ENCODE results near the gene SAMD8. TPM values are rescaled to one million over a fixed set of nuclear protein-coding genes. Genes with fewer than 3 reads are reported as not detected.

Gene SAMD8
- total RNA-seq, 1 experiment from 2014 or later = 8.0 TPM

DNA sequence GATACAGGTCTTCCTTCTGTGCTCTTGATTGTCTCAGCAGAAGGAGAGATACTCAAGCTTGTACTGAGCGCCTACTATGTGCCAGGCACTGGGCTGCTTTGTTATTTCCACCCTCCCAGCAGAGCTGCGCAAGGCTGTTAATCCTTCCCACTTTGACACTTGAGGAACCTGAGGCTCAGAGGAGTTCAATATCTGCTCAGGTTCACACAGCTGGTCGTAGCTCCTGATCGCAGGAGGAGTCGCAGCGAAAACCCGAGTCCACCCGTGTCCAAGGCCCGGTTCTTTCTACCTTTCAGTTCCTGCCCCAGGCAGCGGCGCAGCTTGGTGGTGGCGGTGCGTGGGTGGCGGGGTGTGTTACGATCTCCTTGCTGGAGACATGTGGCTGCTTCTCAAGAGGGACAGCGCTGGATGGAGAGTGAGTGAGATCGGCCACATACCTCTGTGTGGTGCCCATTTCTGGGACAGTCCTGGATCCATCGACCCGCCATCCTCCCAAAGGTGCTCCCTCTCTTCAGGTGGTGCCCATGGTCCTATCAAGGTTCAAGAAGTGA lies 26.5 kb upstream of the SAMD8 start:
- DNase-seq (ENCODE audit: low spot score) = no peak

DNA sequence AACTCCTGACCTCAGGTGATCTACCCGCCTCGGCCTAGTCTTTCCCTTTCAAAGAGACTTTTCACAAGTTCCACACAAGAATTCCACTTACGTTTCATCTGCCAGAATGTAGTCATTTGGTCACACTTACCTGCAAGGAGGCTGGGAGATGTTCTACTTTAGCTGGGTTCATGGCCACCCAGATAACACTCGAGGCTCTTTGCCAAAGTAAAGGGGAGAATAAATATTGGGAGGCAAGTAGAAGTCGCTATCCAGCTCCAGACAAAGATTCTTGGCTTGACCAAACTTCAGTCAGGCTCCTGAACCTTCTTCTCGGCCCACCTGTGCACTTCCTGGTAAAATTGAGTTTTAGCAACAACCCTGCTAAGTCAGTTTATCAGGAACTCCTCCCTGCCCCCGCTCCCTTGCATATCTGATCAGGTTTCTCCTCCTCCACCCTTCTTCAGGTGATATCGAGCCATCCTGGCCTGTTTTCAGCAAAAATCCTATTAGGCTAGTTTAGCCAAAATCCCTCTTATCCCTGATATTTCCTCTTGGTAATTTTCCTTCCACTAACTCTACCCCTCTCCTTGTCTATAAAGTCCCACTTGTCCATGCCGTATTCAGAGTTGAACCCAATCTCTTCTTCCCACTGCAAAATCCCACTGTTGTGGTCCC lies 25.1 kb upstream of the SAMD8 start:
- no peak for DNase-seq (ENCODE audit: low spot score)

DNA sequence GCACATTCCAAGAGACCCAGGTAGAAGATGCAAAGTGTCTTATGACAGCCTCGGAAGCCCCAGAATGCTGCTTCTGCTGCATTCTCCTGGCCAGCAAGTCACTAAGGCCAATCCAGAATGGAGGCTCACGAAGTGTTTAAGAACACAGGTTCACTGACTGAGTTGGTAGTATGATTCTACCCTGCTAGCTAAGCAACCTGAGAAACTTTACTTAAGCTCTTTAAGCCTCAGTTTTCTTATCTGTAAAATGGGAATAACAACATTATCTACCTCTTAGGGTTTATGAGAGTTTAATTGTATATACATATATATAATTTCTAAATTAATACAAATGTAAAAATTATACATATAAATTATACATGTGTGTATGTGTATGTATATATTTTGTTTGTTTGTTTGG lies 22.8 kb upstream of the SAMD8 start:
- no peak for DNase-seq (ENCODE audit: low spot score)

DNA sequence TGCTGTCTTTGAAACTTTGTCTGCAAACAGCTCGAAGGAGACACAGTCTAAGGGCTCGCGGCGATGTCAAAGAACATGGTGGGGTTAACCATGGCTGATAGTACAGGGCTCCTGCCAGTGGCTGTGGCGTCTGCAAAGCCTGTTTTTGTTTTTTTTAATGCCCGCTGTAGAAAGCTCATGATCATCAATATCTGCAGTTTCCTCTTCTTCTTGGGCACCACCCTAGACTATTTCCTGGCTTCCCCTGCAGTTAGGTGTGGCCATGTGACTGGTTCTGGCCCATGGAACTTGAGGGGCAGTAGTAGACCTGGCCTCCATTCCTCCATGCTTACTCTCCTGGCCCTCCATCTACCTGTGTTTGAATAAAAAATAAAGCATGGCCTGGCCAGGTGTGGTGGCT lies 21.8 kb upstream of the SAMD8 start:
- DNase-seq (ENCODE audit: low spot score) = no peak

DNA sequence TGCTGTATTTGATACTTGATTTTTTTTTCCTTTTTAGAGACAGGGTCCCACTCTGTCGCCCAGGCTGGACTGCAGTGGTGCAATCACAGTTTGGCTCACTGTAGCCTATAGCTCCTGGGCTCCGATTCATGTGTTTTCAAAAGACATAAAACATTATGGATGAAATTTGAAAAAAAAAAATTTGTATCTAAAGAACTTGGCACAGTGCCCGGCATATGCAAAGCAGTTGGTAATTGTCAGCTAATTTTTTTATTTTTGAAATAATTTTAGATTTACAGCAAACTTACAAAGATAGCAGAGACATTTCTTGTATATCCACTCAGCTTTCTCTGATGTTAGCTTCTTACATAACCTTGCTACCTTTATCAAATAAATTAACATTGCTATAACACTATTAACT lies 20.3 kb upstream of the SAMD8 start:
- DNase-seq (ENCODE audit: low spot score) = no peak

DNA sequence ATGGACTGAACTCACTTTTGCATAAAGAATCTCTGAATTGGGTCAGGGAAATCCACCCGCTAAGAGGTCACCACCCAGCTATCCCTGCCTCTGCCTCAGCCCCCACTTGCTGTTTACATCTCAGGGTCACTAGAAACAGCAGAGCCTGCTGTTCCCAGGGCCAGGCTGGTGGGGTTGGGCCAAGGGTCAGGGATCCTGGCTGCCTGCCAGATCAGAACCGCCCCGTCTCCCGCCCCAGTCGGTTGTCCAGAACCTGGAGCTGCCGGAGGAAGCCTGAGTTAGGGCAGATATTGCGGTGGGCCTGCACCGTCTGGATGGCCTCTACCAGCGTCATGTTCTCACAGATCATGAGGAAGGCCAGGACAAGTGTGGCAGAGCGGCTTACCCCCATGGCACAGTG lies 17.0 kb upstream of the SAMD8 start:
- no peak for DNase-seq (ENCODE audit: low spot score)

DNA sequence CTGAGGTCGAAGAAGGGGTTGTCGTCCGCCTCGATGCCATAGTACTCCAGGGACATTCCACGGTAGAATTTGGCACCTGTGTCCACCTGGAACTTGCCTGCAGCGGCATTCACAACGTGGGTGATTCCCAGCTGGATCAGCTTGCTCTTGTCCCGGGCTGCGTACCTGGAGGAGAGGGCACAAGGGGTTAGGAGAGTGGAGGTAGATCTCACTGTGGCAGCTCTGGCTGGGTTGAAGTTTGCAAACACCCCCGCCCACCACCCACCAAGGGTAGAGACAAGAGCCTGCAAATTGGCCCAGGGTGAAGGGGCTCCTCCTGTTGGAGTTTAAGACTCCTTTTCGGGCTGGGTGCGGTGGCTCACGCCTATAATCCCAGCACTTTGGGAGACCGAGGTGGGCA lies 15.8 kb upstream of the SAMD8 start:
- no peak for DNase-seq (ENCODE audit: low spot score)

DNA sequence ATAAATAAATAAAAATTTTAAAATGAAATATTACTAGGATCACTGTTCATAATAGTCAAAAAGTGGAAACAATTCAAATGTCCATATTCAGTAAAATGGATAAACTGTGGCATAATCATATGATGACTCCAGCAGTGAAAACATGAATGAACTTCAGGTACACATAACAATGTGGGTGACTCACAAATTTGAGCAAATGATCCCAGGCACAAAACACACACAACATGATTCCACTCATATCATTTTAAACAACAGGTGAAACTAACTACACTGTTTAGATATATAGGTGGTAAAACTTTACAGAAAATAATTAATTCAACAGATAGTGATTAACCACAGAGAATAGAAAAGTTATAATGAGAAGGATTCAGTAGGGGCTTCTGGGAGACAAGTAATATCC lies 14.7 kb upstream of the SAMD8 start:
- no peak for DNase-seq (ENCODE audit: low spot score)

DNA sequence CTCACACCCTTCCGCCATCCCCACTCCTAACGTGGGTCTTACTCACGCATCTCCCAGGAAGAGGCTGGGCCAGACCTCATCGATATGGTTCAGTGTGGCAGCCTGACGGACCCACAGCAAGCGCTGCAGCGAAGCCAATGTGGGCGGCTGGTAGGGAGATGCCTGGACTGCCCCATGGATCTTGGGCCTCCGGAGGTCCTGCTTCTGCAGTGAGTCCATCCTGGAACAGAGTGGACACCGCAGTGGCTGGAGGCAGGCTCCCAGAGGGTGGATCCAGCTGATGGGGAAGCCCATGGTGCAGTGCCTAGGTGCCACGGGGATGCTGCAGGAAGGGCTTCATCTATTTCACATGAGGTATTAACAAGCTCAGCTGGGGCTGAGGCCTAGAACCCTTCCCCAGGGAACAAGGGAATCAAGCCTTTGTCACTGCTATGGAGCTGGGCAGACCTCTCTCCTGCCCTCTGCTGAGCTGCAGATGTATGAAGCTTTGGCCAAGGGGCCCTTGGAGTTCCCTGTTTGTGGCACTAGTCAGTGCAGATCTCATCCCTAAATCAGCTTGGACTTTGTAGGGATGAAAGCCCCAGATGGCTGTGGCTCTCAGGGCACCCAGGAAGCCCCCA lies 13.7 kb upstream of the SAMD8 start:
- DNase-seq (ENCODE audit: low spot score) = peak; percentile 19

DNA sequence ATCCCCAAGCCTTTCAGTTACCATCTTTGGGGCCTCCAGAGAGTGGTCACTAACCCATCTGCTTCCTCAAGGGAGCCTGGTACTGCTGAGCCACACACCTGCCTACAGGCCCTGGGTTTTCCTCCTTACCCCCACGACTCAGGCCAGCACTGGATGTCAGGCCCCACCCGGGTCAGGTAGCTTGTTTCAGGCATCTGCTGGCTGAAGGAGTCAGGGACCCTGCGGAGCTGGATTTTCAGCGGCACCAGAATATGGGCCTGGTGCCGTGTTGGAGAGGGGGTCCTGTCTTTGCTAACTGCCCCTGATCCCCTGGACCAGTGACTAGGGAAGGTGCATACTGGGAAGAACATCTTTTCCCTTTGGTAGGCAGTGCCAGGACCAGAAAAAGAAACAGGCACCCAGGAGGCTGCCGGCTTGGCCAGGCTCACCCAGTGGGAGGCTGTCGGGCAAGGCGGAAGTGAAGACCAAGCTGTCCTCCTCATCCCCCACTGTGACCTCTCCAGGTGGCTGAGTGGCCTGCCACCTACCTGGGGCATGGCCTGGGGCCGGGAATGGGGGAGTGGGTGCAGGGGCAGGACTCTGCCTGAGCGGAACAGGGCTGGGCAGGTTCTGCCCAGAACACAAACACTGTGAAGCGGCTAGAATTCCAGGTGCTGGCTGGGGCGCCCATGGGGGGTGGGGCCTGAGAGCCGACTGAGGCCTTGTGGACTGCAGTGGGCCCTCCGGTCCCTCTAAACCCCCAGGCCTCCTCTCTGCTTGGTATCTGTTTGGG lies 12.4 kb upstream of the SAMD8 start:
- no peak for DNase-seq (ENCODE audit: low spot score)

DNA sequence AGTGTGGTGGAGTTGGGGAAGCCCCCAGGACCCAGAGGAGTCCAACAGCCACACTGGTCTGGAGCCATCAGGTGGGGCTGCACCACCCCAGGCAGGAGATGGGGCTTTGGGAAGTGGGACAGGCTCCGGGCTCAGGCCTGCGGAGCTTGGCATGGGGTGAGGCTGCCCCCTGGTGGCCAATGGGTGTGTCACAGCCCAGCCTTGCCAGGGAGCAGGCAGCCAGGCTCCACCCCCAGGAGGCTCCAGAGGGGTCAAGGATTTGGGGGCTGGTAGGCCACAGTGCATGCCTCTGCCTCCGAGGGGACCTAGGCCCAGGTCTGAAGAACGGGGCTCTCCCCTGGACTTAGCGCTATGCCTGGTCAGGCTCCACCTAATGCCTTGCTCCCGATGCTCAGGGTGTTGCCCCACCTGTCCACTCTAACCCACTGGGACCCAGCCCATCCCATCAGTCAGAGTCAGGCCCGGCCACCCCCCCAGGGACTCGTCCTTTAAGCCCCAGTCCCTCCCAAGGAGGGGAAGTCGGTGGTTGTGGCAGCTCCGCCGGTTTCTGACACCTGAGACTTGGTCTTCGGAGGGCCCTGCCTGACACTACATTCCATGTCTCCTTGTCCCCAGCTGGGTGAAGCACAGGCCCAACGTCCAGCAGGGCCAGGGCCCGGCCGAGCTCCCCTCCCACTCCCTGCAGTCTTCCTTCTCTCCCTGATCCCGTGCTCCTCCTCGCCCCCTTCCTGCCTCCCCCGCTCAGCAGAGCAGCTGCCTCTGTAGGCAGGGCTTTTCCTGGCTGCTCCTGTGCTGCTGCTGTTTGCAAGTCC lies 11.3 kb upstream of the SAMD8 start:
- peak; percentile 71 for DNase-seq (ENCODE audit: low spot score)

DNA sequence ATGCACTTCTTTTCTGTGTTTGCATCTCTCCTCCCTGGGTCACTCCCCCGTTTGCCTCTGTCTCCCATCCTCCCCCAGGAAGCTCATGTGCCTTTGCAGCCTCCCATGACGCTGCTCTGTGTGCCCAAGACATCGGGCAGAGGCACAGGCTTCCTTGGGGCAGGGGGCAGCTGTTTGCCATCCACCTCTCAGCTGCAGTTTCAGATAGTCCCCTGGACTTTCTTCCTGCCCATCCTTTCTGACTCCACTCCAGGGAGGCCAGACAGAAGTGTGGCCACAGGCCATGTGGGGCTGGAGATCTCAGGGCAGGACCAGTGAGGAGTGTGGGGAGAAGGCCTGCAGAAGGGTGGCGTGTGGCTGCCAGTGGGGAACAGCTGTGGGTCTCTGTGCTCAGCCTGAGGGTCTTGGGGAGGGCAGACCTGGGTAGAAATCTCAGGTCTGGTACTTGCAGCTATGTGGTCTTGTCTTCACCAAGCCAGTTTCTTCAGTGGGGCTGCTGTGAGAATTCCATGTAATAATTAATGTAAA lies 10.6 kb upstream of the SAMD8 start:
- DNase-seq (ENCODE audit: low spot score) = no peak

DNA sequence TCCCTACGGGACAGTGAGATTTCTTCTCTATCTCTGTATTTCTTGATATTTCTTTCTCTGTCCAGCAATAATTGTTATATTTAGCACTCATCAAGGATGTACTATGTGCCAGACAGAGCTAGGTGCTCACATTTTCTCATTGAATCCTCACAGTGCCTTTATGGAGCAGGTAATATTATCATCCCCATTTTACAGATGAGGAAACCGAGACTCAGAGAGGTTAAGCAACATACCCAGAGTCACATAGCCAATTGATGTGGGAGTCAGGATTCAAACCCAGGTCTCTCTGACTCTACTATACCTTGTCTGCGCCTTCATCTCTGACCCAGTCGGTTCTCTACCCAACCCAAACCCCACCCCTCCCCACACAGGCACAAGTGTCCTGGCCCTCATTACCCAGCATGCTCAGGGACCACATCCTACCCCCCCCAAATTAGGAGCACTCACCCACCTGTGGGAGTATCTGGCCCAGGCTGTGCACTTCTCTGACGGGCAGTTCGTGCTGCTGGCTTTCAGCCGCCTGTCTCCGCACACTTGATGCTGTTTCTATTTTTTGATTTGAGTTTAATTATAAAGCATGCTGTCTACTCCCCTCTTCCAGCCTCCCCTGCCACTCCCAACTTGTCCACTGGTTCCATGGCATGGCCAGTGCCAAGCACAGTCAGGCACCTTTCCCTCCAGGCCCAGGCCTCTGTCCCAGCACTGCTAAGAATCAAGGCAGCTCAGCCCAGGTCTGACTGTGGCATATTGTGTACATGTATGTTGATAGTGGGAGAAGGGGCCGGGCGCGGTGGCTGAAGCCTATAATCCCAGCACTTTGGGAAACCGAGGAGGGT lies 9.8 kb upstream of the SAMD8 start:
- DNase-seq (ENCODE audit: low spot score) = no peak

DNA sequence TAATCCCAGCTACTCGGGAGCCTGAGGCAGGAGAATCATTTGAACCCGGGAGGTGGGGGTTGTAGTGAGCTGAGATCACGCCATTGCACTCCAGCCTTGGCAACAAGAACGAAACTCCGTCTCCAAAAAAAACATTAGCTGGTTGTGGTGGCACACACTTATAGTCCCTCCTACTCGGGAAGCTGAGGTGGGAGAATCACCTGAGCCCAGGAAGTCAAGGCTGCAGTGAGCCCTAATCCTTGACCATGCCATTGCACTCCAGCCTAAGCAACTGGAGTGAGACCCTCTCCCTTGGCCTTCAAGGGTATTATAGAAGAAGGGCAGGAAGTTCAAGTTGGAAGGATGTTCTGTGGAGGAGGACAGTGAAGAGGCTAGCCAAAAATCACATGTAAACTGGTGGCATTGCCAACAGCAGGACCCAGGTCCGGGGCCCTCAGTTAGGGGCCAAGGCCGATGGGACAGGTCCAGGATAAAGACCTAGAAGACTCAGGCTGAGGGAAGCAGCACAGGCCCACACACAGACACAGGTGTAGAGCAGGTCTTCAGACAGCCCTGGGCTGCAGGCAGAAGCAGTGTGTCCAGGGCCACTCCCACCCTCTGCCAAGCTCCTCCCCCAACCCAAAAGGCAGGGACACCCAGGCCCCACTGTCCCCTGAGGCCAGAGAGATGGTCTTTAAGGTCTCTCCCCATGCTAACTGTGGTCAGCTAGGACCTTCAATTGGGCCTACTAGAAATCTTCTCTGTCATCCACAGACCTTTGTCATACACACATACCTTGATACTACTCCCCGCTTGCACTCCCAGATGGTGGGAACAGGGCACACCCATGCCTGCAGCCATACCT lies 8.4 kb upstream of the SAMD8 start:
- no peak for DNase-seq (ENCODE audit: low spot score)

DNA sequence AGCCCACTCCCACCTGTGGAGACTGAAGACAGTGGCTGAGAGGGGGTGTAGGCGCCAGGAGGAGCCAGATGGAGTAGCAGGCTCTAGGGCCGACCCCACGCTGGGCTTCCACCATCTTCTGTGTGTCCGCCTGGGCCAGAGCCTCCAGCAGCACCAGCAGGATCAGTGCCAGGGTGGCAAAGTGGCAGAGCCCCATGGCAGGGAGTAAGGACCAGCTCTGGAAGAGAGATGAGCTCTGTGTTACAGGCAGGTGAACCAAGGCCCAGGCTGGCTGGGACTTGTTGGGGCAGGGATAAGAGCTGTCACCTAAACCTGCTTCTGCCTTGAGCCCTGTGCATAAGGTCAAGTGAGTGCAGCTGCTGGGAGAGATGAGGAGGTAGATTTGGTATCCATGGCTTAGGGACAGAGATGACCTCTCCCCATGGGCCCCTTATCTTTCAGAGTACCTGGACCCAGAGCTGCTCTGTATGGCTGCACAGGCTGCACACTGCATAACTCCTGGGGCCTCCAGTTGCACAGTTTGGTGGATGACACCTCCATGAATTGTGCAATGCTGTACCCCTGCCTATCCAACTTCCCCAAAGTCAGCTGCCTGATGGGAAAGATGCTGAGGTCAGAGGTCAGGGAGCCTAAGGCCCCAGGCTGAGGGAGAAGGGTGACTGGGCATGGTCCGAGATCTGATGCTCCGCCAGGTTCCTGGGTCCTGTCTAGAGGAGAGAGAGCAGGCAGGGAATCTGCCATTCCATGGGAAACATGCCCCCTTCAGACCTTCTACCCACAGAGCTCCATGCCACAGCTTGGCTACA lies 7.4 kb upstream of the SAMD8 start:
- DNase-seq (ENCODE audit: low spot score) = no peak

DNA sequence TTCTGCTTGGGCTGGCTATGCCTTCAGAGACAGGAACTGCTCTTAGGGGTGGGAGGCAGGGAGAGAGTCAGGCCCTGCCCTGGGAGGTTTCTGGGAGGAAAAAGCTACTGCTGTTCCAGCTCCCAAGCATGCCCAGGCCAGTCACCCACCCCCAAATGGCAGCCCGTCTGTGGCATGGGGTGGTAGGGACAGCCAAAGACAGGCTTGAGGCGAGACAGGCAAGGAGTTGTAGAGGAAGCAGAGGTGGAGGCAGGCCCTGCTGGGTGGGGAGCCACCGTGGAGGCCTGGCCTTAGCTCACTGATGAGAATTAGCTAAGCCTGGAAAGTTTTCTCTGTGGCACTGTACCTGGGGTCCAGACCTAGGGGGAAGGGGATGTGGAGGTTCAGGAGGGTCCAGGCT lies 6.6 kb upstream of the SAMD8 start:
- DNase-seq (ENCODE audit: low spot score) = no peak

DNA sequence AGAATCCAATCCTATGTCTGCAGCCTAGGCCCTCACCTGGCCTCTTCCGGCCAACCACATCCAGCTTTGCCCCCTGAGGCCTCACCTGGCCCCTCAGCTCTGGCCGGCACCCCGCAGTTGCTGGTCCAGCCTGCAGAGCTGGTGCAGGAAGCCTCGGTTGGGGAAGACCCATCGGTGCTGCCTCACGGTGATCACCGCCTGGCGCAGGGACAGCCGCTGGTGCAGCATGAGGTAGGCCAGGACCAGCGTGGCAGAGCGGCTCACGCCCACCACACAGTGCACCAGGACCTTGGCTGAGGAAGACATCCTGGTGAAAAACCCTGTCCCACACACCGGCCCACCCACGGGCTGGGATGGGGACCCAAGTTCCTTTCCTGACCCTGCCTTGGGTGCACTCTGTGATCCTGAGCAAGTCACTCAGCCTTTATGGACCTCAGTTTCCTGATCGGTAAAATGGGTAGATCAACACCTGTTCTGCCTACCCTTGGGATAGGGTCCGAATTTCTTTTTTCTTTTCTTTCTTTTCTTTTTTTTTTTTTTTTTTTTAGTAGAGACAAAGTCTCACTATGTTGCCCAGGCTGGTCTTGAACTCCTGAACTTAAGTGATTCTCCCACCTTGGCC lies 5.8 kb upstream of the SAMD8 start:
- no peak for DNase-seq (ENCODE audit: low spot score)

DNA sequence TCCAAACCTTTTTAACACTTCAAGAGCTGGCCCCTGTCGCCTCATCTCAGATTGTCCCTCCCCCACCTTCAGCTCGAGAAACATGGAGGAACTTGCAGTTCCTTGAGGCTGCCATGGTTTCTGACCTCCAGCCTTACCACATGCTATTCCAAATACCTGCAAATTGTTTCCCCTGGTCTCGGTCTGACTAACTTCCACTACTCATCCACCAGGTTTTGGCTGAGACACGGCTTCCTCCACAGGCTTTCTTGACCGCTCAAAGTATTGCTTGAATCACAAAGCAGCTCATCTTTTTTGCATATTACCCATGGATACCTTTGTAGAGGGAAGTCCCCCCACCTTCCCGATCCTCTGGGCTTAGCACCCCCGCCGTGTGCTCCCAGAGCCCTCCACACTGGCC lies 5.2 kb upstream of the SAMD8 start:
- DNase-seq (ENCODE audit: low spot score) = no peak
